UCSD-AML1 (cell line): Measurements from ENCODE around the gene NME4.

Experiments
- DNase-seq: peaks from one replicate; lab custom pipeline; 2025; ENCODE audit not compliant: unreplicated experiment; lab: John Stamatoyannopoulos, UW

NME4 gene

DNA sequence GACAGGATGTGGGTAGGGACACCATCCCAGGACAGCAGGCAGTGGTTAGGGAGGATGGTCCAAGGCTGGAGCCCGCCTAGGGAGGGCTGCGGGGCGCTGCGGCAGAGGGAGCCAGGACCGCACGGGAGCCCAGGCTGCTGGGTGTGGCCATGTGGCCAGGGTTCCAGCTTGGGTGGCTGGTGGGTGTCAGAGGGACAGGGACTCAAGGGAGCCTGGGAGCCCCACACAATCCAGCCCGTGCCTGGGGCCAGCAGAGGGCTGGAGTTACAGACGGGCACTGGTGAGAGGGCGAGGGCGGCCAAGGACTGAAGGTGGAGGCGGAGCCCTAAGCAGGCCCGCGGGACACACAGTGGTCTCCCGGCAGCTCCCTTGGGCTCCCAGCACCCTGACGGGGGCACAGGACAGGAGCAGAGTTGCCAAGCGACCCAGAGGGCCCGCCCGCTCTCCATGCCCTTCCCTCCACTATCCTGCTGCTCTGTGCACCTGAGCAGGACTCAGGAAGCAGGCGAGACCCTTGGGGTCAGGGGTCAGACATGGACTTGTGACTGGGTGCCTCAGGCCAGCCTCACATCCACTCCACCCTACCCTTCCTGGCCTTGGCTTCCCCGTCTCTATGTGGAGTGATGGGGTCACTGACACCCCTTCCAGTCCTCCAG lies 33.8 kb upstream of the NME4 start:
- DNase-seq, result no peak

DNA sequence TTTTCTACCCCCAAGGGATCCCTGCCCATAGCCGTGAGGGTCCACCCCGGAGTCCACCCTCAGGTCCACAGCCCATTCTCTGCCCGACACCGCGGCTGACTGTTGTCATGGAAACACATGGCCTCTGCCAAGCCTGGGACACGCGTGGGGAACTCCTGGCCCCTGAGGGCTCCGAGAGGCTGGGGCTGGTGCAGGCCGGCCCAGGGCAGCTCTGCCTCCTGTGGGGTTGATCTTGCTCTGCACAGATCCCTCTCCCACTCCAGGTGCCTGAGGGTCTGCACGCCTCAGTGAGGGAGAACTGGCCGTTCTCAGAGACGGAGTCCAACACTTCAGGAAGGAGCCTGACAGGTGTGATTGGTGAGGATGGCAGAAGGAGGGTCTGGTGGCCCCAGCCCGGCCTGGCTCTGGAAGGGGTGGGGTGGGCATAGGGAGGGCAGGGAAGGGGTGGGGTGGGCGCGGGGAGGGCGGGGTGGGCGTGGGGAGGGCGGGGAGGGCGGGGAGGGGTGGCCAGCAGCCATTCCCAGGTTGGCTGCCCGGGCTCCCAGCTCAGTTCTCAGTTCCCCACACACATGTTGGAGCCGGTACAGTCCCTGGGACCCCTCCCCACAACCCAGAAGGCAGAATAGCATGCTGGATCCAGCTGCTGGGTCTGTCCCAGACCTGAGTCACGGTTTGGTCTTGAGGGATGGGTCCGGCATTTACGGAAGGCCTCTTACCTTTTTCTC lies 33.1 kb upstream of the NME4 start:
- DNase-seq, result no peak

DNA sequence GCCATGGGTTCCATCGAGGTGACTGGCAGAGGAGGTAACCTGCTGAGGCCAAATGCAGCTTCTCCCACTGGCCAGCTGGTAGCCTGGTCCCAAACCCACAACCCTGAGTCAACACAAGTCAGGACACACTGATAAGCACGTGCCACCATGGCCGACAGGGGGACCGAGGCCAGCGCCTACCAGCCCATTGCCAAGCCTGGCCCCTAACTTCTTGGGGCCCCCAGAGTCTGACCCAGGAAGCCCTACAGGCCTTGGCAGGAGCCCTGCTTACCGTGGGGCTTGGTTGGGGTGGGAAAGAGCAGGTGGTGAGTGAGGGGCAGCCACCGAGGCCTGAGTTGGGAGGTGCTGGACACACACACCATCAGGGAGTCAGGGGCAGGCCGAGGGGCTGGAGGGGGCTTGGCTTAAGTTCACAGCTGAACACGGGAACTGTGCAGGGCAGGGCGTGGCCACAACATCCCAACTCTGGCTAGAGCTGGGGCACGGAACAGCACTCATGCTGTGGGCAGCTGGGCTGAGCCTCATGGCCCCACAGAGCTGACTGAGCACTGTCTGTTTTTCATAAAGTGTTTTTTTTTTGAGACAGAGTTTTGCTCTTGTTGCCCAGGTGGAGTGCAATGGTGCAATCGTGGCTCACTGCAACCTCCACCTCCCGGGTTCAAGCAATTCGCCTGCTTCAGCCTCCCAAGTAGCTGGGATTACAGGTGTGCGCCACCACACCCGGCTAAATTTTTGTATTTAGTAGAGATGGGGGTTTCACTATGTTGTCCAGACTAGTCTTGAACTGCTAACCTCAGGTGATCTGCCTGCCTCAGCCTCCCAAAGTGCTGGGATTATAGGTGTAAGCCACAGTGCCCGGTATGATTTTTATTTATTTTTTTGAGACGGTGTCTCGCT lies 32.2 kb upstream of the NME4 start:
- no peak for DNase-seq

DNA sequence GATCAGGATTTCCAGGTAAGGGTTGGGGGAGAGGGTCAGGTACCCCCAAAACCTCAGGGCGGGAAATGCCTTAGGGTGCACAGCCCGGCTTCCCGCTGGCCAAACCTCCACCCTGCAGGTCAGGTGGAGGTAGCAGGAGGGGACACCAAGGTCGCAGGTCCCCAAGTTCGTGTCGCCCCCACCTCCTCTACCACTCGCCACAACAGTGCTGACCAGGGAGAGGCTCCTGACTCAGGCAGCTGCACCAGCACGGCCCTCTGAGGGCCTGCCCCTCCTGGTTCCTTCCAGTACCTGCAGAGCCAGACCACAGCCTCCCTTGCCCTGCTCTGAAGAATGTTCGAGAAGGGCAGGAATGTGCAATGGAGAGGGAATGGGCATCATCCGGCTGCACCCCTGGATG lies 30.5 kb upstream of the NME4 start:
- DNase-seq, result no peak

- DNase-seq, result no peak
Measured at GRCh38 chr16:367333-367903, 29.6 kb upstream of the NME4 start.

GRCh38 chr16:368388-369158 lies 28.4 kb upstream of the NME4 start:
- DNase-seq, result no peak

DNA sequence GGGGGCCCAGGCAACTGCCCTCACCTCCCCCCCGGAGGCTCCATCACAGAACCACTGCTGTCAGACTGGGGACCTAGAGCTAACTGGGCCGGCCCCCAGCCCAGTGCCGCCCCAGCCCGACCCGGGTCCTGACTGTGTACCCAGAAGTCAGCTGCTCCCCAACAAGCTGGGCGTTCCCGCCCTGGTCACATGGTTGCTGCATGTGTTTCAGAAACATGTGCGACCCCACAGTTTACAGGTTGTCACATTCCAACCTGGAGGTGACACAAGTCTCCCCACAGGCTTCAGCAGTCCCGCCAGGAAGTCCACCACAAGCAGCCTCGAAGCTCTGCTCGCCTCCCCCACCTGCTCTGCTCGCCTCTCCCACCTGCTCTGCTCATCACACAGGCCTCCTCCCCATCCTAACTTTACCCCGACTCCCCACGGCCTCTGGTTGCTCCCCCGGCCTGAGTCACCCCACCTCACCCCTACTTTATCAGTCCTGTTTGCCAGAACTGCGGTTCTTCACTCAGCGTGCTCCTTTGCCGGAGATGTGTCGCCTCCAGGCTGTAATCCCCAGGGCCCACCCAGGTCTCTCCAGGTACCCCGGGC lies 27.6 kb upstream of the NME4 start:
- no peak for DNase-seq

- DNase-seq, result no peak
Measured at GRCh38 chr16:369866-370436, 27.0 kb upstream of the NME4 start.

DNA sequence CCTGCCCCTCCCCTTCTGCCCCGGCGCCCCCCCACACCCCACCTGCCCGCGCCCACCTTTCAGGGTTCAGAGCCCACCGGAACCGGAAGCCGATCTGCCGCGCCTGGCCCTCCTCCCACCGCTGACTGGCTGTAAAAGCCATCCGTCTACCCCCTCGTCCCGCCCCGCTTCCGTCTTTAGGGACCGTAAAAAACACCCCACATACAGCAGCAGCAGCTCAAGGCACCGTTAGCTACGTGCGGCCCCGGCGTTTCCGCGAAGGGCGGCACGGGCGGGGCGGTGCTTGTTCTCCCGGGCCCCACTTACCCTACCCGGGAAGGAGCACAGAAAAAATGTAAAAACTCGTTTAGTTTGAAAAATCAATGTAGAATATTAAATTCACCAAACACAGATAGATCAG lies 26.6 kb upstream of the NME4 start, which contains the start of gene MRPL28:
TSS of gene MRPL28 (minus strand) at position 96 of the 400 bp plus-strand sequence. CDS start 320 bp downstream, outside the sequence.
- peak; percentile 93 for DNase-seq

GRCh38 chr16:370979-371514 lies 26.0 kb upstream of the NME4 start:
- DNase-seq, result no peak

- DNase-seq, result no peak
Measured at GRCh38 chr16:371515-372301, 25.3 kb upstream of the NME4 start.

GRCh38 chr16:372302-372983 lies 24.6 kb upstream of the NME4 start:
- DNase-seq, result no peak

DNA sequence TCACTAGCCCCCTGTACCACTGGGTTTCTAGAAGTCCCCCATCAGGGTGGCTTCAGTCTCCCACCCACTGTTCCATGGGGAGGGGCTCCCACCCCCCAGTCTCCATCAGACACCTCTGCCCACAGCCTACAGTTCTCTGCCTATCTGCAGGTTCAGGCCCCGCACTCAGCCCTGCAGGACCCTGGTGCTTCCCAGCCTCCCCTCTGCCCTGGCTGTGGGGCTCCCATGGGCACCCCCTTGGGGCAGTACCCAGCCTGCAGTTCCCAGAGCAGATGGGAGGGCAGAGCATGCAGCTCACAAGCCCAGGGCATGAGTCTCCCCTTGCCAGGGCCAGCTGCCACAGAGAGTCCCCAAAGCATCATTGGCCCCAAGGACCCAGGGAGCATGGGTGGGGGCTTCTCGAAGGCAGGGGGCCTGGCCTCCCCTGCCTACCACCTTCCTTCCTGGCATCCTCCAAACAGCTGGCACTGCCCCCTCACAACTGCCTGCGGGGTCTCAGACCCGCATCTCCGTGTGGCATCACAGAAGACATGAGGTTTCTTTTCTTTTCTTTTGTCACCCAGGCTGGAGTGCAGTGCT lies 23.9 kb upstream of the NME4 start:
- DNase-seq, result no peak

DNA sequence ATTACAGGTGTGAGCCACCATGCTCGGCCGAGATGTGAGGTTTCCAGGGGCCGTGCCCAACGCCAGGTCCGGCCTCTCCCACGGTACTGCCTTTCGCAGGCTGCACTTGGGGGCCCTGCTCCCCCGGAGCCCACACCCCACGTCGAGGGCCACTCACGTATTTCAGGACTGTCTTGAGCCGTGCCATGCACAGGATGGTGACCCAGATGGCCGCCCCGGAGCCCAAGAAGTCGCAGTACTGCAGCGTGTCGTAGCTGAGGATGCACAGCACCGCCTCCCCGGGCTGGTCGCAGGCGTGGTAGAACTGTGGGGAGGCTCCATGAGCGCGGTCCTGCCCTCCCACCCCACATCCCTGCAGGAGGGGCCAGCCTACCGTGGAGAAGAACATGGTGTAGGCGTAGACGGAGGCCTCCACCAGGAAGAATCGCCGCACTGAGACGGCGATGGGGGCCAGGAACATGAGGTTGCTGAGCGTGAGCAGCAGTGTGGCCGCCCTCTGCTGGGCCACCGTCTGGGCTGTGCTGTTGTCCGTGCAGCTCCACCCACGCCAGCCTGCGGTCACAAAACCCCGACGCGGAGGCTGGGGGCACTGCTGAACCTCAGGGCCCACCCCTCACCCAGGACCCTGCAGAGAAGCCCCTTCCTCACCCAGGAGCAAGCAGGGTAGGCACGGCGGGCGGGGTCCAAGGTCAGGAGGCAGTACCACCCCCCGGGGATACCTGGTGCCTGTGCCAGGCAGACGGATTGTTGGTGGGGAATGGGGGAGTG lies 23.0 kb upstream of the NME4 start:
- DNase-seq, result no peak

DNA sequence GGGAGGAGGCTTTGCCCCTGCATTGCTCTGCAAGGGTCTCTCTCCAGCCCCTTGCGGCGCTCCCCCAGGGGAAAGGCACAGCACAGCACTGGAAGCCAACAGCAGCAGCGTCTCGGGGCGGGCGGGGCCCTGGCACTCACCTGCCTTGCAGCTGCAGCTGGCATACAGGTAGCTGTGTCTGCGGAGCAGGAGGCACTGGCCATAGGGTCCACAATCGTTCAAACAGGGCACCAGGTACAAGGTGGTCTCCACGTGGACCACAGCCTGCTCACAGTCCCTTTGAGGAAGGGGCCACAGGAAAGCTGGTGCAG lies 22.4 kb upstream of the NME4 start:
- no peak for DNase-seq

DNA sequence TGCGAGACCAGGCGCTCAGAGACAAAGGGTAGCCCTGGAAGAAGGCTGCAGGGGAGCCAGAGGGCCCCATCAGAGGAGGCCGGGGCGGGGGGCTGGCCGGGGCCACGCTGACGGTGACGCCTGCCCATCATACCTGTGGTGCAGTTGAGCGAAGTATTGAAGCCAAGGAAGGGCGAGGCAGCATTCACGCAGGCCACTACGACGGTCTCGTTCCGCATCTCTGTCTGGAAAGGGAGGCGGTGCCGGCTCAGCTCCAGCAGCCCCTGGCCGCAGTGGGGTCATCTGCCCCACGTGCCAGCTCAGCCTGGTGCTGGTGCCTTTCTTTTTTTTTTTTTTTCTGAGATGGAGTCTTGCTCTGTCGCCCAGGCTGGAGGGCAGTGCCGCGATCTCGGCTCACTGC lies 21.8 kb upstream of the NME4 start:
- no peak for DNase-seq
